ENCODE results near the gene GPANK1.

DNA sequence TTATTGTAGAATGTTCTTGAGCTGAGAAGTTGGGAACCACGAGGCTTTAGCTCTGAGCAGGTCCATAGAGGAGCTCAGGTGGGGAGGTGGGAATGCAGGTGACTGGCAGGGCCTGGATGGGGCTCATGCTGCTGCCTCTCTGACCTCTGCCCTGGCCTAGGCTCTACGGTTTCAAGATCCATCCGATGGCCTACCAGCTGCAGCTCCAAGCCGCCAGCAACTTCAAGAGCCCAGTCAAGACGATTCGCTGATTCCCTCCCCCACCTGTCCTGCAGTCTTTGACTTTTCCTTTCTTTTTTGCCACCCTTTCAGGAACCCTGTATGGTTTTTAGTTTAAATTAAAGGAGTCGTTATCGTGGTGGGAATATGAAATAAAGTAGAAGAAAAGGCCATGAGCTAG is 4.9 kb upstream of the GPANK1 start, which contains the start of gene LY6G5B:
- TF ChIP-seq, protein P1, sequence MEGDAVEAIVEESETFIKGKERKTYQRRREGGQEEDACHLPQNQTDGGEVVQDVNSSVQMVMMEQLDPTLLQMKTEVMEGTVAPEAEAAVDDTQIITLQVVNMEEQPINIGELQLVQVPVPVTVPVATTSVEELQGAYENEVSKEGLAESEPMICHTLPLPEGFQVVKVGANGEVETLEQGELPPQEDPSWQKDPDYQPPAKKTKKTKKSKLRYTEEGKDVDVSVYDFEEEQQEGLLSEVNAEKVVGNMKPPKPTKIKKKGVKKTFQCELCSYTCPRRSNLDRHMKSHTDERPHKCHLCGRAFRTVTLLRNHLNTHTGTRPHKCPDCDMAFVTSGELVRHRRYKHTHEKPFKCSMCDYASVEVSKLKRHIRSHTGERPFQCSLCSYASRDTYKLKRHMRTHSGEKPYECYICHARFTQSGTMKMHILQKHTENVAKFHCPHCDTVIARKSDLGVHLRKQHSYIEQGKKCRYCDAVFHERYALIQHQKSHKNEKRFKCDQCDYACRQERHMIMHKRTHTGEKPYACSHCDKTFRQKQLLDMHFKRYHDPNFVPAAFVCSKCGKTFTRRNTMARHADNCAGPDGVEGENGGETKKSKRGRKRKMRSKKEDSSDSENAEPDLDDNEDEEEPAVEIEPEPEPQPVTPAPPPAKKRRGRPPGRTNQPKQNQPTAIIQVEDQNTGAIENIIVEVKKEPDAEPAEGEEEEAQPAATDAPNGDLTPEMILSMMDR (IDR thresholded peaks at IDR 0.05): no peak
- TF ChIP-seq POLR2A (IDR thresholded peaks at IDR 0.05): no peak
